ENCODE results near the gene RPS6KA1. TPM values are rescaled to one million over a fixed set of nuclear protein-coding genes. Genes with fewer than 3 reads are reported as not detected.
A peak's percentile ranks its signal among the peaks of the same experiment; 100 is the strongest.
"Not testable (repeated sequence)": the region's sequence is repeated elsewhere in the genome, so short reads cannot be mapped to it uniquely, and the experiment has no call there.

The RPS6KA1 gene
- 22.1 TPM for polyA plus RNA-seq (ENCODE audit: insufficient read length)
- long read RNA-seq, donor 1, transcript RPS6KA1-204 (22 exons, 3,186 nt), result major isoform, 8 of 9 reads
- long read RNA-seq, donor 1, partial matches to known transcripts, result 0 of 9 reads
- long read RNA-seq, donor 1, other reads (novel, unspliced or antisense), result 0 of 9 reads
- long read RNA-seq, donor 2, transcript RPS6KA1-204 (22 exons, 3,186 nt), result major isoform, 7 of 7 reads
- long read RNA-seq, donor 2, partial matches to known transcripts, result 0 of 7 reads
- long read RNA-seq, donor 2, other reads (novel, unspliced or antisense), result 0 of 7 reads
- long read RNA-seq, donor 3, partial matches to known transcripts, result 8 of 10 reads
- long read RNA-seq, donor 3, other reads (novel, unspliced or antisense), result 0 of 10 reads
- long read RNA-seq, donor 4, result 0 reads
- long read RNA-seq, donor 5, transcript RPS6KA1-204 (22 exons, 3,186 nt), result major isoform, 7 of 7 reads
- long read RNA-seq, donor 5, partial matches to known transcripts, result 0 of 7 reads
- long read RNA-seq, donor 5, other reads (novel, unspliced or antisense), result 0 of 7 reads
- long read RNA-seq, donor 6, partial matches to known transcripts, result 0 of 2 reads
- long read RNA-seq, donor 6, other reads (novel, unspliced or antisense), result 0 of 2 reads
- long read RNA-seq, donor 7, transcript RPS6KA1-204 (22 exons, 3,186 nt), result major isoform, 5 of 6 reads
- long read RNA-seq, donor 7, partial matches to known transcripts, result 0 of 6 reads
- long read RNA-seq, donor 7, other reads (novel, unspliced or antisense), result 0 of 6 reads
- long read RNA-seq, donor 8, partial matches to known transcripts, result 0 of 3 reads
- long read RNA-seq, donor 8, other reads (novel, unspliced or antisense), result 0 of 3 reads

DNA sequence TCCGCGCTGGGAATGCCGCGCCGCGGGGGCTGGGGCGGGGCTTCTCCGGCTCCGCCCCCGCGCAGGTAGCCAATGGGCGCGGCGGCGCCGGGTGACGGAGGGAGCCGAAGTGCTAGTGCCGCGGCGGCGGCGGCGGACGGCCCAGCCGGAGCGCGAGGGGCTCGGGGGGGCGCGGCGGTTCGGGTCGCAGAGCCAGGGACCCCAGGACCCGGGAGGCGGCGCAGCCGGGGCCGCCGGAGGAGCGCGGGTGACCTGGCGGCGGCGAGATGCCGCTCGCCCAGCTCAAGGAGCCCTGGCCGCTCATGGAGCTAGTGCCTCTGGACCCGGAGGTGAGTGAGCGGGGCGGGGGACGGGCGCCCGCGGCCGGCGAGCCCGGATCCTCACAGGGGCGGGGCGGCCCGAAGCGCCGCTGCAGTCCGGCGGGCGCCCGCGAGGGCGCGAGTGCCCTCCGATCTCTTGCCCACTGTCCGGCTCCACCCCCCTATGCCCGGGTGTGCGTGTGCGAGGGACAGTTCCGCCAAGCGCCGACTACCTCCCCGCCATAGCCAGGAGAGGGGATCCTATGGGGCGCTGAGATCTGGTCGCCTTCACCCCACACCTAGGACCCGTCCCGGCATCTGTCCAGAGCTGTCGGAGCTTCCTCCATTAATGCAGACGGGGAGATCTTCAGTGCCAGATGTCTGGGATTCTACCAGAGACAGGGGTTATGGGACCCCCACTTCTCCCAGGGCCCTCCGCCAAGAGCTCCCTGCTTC is at the start of gene RPS6KA1:
Gene RPS6KA1, plus strand, starts transcription at position 107 of the 755 bp plus-strand sequence. Its CDS starts 160 bp downstream, at position 267.
- DNase-seq, result peak; percentile 65

DNA sequence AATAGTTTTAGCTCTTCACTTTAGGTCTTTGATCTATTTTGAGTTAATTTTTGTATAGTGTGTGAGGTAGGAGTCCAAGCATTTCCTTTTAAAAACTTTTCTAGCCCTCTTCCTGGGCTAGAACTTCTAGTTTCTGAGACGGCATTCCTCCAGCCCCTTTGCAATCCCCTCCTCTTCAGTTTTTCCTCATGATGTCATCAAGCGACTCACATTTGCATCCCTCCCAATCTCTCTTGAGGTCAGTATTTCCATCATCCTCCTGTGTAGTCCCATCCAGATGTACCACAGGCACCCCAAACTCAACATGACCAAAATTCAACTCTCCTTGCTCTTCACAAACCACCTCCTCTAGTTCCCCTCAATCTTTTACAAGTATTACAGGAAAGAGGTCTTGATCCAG is 46.6 kb upstream of the RPS6KA1 start:
- DNase-seq, result no peak

DNA sequence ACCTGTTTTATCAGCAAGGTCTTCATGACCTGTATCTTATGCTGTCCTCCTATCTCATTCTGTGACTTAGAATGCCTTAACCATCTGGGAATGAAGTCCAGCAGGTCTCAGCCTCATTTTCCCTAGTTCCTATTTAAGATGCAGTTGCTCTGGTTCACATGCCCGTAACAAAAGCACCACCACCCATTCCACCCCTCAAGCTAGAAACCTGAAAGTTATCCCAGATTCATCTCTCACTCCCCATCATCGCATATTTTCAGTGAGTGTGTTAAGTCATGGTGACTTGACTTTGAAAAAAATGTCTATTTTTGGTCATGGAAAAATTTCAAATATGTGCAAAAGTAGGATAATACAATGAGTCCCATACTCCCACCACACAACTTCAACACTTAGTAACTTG is 45.6 kb upstream of the RPS6KA1 start:
- no peak for DNase-seq

DNA sequence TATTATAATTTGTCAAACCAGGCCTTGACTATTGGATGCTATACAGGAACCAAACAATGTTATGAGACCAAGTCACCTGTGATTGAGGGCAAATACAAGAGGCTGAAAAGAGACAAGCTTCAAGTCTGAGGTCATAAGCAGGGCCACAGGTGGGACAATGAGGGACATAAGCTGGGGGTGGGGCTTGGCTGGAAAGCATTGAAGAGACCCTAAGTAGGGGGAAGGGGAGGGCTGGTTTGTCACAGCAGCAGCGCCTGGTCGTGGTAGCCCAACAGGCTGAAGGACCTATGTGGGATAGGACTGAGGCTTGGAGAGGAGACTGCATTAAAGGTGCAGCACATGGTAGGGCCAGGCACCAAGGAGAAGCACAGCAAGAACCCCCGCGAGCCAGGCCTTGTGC is 39.4 kb upstream of the RPS6KA1 start:
- DNase-seq, result no peak

DNA sequence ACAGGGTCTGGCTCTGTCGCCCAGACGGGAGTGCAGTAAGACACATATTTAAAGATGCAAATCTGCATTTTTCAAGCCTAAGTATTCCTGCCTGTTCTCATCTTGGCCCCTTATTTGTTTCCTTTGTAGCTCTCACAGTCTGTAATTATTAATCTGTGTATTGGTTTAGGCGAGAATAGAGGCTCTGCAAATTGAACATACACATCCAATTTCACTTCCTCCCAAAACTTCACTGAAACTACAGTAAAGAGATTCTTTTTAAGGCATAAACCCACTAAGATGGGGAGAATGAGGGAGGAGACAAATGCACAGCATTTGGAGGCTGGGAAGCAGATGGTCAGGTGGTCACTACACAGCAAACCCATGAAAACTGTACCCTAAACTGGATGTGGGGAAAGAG is 36.3 kb upstream of the RPS6KA1 start:
- no peak for DNase-seq

DNA sequence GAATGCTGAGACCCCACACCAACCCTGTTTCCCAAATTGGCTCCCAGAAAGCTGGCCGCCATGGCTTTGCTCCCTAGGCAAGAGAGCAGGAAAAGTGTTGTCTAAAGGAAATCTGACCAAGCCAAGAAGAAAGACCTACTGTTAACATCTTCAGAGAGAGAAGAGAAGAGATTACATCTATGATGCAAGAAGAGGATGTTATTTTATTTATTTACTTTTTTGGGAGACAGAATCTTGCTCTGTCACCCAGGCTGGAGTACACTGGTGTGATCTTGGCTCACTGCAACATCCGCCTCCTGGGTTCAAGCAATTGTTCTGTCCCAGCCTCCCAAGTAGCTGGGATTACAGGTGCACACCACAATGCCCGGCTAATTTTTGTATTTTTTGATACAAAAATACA is 35.6 kb upstream of the RPS6KA1 start:
- no peak for DNase-seq

DNA sequence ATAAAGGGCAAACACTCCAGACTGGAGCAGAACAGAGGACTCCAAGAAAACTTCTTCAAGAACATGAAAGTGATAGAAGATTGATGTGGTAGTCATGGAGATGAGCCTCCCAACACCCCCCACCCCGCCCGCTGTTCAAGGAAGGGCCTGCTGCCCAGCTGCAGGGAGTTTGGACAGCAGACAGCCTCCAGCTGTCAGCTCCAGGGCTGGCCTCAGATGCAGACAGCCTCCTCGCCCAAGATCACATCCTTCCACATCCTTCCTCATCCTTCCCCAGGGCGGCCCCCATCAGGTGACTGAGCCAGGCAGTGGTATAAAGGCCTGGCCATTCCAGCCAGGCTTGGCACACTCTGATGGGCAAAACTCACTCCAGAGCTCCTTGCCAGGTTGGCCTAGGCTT is 32.7 kb upstream of the RPS6KA1 start:
- peak; percentile 53 for DNase-seq

DNA sequence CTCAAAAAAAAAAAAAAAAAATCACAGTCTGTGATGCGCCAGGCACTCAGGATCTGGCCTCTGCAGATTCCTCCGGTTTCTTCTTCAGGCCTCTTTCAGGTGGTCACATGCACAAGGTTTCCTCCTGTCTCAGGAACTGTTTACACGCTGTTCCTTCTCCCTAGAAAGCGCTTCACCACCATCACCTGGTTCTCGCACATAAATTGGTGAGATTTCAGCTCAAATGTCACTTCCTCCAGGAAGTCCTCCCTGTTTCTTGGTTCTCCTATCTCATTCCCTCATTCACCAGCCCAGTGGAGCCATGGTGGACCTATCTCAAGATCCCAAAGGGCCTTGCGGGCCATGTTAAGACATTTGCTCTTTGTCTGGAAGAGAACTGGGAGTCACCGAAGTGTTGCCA is 30.7 kb upstream of the RPS6KA1 start:
- DNase-seq, result no peak

DNA sequence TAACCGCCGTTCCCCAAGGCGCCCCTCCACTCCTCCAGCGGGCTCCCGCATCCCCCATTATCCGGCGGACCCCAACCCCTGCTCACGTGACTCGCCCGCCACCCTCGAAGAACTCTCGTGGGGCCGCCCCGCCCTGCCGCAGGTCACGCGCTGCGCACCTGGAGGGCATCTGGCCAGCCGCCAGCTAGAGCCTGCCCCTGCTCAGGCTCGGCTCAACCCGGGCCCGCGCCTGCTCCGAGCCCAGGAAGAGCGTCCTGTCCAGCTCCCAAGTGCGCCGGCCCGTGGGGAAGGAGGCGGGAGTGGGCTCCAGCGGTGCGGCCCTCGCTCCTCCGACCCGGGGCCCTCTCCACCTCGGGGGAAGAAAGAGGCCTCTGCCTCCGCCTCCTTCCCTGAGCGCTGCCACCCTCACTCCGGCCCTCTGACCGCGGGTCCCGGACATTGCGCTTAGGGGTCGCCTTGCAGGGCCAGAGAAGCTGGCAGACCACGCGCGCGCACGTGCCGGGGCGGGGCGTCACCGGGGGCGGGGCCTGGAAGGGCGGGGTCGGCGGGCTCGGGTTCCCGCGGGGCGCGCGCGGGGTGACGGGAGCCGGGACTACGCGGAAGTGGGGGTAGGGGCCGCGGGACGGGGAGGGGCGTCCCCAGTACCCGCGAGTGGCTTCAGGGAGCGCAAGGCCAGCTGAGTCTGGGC is 28.9 kb upstream of the RPS6KA1 start:
- peak; percentile 85 for DNase-seq

DNA sequence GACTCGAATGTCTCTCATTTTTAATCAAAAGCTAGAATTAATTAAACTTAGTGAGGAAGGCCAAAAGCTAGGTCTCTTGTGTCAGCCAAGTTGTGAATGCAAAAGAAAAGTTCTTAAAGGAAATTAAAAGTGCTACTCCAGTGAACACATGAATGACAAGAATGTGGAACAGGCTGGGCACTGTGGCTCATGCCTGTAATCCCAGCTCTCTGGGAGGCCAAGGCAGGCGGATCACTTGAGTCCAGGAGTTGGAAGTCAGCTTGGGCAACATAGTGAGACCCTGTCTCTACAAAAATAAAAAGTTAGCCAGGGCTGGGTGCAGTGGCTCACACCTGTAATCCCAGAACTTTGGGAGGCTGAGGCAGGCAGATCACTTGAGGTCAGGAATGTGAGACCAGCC is 18.9 kb upstream of the RPS6KA1 start:
- DNase-seq, result peak; percentile 29

DNA sequence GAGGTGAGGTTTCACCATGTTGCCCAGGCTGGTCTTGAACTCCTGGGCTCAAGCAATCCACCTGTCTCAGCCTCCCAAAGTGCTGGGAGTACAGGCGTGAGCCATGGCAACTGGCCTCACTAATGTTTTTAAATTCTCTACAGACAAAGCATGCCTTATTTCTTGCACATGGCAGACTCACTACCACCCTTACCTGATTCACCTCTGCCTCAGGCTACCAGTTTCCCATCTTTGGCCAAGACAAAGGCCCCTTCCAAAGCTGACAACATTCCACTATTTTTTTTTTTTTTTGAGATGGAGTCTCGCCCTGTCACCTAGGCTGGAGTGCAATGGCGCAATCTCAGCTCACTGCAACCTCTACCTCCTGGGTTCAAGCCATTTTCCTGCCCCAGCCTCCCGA is 13.7 kb upstream of the RPS6KA1 start:
- not testable (repeated sequence) for DNase-seq

DNA sequence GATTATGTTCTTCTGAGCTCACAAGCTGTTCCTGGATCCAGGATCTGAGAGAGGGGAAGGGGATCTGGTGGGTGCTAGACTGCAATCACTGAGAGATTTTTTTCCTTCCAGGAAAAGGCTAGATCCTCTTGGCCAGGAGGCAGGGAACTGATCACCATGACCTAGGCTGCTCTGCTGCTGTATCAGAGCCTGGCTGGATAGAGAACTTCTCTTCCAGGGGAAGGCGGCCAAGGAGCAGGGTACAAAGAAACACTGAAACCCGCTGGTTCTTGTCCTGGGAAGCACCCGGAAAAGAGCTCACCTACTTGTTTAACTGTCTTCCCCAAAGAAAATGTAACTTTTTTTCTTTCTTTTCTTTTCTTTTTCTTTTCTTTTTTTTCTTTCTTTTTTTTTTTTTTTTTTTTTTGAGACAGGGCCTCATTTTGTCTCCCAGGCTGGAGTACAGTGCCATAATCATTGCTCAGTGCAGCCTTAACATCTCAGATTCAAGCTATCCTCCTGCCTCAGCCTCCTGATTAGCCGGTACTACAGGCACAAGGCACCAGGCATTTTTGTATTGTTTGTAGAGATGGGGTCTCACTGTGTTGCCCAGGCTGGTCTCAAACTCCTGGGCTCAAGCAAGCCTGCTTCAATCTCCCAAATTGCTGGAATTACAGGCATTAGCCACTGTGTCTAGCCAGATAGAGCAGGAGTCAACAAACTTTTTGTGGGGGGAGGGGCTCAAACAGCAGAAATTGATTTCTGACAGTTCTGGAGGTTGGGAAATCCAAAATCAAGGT is 12.4 kb upstream of the RPS6KA1 start:
- DNase-seq, result no peak

DNA sequence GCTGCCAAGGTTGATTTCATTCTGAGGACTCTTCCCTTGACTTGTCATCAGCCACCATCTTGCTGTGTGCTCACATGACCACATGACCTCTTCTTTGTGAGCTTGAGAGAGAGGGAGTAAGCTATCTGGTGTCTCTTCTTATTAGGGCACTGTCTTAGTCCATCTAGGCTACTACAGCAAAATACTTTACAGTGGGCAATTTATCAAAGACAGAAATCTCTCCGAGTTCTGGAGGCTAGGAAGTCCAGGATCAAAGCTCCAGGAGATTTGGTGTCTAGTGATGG is 11.9 kb upstream of the RPS6KA1 start:
- DNase-seq, result no peak

DNA sequence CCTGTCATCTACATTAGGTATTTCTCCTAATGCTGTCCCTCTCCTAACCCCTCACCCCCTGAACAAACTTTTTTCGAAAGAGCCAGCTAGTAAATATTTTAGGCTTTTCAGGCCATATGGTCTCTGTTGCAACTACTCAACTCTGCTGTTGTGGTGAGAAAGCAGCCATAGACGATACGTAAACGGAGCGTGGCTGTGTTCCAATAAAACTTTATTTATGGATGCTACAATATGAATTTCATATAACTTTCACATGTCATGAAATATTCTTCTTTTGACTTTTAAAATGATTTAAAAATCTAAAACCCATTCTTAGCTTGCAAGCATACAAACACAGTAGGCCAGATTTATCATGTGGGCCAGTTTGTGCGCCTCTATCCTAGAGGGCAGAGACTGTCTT is 11.2 kb upstream of the RPS6KA1 start:
- DNase-seq, result no peak

DNA sequence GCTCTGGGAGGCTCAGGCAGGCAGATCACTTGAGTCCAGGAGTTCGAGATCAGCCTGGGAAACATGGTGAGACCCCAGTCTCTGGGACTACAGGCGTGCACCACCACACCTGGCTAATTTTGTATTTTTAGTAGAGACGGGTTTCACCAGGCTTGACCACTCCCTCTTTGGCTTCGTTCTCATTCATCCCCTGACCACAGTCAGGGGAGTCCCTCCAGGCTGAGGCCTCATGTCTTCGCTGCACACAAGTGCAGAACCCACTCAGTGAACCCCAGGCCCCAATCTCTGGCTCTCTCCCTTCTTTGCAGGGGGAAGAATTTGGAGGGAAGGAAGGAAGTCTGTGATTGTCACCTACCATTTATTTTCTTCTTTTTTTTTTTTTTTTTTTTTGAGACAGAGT is 9.2 kb upstream of the RPS6KA1 start:
- DNase-seq, result no peak

DNA sequence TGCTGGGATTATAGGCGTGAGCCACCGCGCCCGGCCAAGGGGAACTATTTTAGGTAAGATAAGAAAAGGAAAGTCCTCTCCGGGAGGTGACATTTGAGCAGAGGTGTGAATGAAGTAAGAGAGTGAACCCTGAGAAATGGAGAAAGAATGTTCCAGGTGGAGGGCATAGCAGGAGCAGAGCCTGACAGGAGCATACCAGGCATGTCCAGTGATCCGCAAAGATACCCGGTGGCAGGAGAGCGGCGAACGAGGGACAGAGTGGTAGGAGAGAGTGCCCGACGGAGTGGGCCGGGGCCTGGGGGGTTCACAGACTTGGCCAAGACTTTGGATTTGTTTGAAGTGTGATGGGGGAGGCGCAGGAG is 7.9 kb upstream of the RPS6KA1 start:
- DNase-seq, result no peak

DNA sequence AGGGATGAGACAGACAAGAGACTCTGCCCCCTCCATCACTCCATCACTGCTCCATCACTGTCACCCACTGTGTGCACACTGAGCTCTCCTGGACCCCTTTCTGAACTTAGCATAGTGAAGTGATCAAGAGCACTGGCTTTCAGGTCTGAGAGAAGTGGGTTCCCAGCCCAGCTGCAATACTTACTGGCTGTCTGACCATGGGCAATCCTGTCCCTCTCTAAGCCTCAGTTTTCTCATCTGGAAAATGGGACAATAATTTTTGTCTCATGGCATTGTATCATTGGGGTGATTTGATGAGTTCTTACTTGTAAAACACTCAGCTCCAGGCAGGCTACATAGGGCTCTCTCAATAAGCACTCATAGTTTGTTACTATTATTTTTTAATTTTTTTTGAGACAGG is 7.5 kb upstream of the RPS6KA1 start:
- DNase-seq, result no peak

DNA sequence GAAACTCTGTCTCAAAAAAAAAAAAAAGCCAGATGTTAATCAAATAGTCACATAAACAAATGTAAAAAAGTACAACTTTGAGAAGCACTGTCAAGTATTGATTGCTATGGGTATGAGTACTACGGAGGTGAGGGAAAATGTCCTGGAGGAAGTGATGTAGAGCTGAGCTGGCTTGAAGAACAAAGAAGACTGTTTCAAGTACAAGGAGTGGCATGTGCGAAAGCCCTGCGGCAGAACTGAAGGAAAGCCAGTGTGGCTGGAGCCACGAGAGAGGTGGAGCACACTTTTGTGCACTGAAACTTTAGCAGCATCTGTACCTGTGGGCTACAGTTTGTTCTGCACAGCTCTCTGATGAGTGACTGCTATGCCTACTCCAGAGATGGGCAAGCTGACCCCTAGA is 5.4 kb upstream of the RPS6KA1 start:
- no peak for DNase-seq

DNA sequence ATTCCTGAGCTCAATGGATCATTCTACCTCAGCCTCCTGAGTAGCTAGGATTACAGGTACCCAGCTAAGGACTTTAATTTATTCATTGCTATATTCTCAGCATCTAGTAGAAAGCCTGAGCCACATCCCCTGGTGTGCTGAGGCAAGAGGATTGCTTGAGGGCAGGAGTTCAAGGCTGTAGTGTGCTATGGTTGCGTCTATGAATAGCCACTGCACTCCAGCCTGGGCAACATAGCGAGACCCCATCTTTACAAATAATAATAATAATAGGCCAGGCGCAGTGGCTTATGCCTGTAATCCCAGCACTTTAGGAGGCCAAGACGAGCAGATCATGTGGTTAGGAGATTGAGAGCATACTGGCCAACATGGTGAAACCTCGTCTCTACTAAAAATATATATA is 3.3 kb upstream of the RPS6KA1 start:
- no peak for DNase-seq

DNA sequence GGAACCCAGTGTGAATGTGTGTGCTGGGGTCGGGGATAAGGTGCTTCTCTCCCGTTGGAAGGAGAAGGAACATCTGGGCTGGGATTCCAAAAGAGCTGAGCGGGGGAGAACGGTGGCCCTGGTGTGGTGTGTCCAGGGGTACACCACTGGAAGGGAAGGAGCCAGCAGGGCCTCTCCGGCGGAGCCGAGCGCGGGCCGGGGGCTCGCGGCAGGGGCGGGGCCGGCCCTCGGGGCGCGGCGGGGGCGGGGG is 231 bp upstream of the RPS6KA1 start:
- no peak for DNase-seq

DNA sequence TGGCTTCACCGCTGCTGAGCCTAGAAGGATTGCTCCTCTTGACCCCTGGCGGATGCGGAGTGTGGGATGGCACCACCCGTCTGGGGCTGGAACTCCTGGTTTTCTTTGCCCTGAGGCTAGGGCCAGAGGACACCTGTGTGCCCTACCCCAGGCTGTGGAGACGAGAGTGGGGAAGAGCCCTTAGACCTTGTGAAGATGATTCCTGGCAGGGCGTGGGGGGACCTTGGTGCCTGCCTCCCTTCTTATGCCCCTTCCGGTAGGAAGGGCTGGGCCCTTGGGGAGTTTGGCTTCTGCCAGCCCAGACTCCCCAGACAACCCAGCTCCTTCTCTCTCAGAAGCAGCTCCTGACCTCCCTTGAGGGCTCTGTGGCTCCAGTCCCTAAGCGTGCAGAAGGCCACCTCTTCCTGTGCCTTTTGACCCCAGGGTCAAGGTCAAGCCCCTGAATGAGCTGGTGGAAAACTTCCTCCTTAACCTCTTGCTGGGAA is 891 bp downstream of the RPS6KA1 start:
- DNase-seq, result no peak
